Glomerular visceral epithelial cell (primary cell): Measurements from ENCODE around the gene PDE4B.

Source experiments
- DNase-seq: peaks from one replicate; pipeline ENCODE4 v3.0.0-alpha.2; 2016; ENCODE audit errors: extremely low spot score

The PDE4B gene

DNA sequence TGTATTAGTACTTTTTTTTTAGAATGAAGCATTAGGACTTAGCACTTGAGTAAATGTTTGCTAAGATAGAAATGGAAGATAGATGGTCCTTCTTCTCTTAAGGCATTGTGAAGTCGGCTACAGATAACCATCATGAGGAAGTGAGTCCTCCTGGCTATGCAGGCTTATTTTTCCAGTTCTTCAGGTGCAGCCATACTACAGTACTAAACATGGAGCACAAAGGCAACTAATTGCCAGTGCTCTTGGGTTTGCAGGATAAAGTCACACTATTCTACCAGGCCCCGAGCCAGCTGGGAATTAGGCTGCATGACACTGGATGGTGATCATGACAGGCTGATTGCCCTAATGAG lies 543.9 kb downstream of the PDE4B start:
- no peak for DNase-seq

DNA sequence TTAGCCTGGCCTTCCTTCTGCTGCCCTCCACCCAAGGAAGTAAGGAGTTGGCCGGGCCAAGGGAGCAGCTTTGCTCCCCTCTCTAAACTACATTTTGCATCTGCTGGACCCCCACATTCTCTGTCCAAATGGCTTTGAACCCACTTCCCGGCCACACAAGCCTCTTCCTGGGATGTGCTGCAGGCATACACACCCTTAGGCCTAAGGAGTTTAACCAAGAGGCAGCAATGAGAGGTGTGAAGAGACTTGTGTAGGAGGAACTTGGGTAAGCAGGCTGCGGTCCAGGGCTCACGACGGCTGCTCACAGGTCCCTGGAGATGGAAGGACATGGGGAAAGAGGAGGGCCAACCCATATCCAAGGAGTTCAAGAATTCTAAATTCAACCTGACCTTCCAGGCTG lies 544.6 kb downstream of the PDE4B start:
- DNase-seq: no peak

DNA sequence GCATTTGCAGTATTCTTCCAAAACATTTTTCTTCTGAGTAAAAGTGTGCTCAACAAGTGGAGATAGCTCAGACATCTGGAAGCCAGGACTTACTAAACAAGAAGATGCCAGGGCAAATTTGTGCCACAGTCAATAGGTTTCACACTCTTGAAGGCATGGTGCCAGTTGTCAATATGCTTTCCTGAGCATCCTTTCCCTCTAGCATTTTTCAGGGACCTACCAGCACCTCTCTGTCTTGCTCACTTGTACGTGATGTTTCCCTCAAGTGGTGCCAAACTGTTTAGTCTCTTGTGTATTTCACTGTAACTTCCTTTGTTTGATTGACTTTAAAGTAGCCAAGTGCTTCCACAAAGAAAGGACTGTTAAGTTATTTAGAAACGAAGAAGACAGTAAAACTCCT lies 547.2 kb downstream of the PDE4B start:
- DNase-seq: no peak

DNA sequence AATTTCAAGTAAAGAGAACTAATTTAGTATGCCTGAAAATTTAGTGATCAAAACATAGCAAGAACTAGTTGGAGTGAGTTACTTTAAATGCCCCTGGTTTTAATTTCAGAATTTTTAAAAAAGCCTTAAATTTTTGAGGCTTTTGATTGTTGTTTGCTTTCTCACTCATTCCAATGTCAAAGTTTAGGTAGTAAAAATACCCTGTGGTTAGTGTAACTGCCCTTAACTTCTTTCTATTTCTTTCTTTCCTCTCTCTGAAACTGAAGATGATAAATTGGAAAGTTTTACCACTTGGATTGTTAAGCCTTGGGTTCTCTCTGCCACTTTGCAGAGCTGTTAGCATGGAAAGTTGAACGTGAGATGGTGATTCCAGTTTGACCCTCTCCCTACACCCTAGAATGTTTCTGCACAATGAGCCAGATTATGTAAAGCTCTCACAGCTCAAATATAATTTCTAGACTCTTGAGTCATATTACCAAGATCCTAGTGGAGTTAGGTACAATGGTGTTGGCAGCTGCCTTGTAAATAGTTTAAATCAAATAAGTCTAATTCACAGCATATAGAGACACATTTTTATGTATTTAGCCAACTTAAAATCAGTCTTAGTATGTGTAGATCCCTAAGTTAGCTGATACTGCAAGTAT lies 548.9 kb downstream of the PDE4B start:
- DNase-seq: no peak

DNA sequence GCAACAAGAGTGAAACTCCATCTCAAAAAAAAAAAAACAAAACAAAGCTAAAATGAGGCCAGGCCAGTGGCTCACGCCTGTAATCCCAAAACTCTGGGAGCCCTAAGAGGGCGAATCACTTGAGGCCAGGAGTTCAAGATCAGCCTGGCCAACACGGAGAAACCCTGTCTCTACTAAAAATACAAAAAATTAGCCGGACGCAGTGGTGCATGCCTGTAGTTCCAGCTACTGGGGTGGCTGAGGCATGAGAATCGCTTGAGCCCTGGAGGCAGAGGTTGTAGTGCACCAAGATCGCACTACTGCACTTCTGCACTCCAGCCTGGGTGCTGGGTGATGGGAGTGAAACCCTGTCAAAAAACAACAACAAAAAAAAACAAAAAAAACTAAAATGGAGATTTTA lies 550.0 kb downstream of the PDE4B start:
- DNase-seq: no peak

DNA sequence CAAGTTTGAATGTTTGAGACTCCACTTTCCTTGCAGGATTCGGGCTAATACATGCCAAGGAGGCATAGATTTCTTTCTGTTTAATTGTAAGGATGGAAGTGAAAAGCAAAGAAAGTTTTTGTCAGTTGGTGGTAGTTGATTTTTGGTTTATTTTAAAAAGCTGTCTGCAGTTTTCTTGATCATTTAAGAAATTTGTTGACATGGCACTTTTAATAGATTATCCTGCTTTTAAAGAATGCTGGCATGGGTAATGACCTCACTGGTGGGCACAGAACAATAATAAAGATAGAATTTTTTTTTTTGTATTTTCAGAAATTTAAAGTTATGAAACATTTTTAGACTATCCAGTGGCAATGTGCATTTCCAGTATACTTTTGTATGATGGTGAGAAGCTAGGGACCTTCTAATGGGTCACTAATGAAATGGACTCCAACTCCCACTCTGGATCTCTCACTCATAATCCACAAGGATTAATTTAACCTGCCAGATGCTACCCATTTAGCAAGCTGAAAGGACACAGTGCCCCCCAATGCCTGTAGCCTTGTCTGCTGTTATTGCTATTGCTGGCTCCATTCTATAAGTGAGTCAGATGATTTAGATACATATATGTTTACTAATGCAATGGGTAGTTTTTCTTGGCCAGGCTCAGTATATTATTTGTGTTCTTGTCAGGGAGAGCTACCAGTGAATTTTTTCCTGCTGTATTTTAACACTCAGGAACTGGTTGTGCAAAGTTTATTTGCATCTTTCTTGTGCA lies 551.1 kb downstream of the PDE4B start:
- no peak for DNase-seq

DNA sequence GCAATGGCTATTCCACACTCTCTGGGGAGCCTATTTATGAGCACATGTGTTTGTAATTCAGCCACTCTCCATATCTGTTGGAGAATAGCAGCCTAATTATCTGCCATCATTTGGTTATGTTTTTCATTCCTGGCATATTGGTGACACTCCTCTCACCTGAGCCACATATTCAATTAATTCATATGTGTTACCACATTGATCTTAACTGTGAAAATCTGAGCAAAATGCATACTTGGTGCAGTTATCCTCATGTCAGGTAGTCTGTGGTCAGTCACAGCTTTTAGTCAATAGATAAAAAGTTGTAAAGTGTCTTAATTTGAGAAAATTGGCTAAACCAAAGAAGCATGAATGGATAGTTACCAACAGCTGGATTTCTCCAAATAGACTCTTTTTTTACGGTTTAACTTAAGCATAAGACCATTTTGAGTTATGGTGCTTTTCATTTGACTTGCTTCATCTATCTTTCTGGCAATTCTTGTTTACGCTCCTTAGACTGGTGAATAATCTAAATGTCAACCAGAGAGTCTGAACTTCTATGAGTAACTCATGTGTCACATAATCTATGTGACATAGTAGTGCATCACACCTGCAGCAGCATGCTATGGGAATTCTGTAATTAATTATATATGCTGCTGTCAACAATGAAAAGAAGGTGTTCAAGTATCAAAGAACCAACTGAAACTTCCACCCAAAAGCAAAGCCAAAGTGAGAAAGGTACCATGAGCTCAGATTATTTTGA lies 553.5 kb downstream of the PDE4B start:
- no peak for DNase-seq

DNA sequence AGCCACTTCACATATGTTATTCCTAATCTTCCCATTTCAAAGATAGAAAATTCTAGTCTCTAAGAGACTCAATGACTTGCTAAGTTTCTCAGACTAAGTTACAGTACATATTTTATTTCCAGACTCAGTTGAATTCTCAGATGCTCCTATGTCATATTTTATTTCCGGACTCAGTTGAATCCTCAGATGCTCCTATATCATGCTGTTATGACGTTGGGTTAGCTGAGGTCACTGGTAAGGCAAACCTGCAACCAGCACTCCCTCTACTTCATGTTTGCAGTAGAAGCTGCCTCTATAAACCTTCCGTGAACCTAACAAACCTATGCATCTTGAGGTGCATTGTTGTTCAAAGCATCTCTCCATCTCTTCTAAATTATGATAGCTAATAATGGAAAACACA lies 554.2 kb downstream of the PDE4B start:
- DNase-seq: no peak

DNA sequence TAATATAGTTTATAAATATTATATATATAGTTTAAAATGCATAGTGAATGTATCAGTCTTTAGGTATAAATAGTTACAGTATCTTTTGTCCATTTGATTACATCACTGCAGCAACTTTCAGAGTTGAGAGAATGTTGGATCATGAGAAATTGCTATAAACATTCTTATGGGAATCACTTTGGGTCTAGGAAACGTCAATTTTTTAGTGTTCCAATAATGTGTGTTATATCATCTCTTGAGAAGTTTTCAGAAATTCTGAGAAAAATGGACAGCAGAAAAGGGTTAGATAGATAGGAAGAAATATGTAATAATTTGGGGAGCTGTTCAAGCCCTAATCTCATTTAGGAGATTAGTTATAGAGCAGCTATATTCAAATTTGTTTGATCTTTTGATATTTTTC lies 556.1 kb downstream of the PDE4B start:
- DNase-seq: no peak

DNA sequence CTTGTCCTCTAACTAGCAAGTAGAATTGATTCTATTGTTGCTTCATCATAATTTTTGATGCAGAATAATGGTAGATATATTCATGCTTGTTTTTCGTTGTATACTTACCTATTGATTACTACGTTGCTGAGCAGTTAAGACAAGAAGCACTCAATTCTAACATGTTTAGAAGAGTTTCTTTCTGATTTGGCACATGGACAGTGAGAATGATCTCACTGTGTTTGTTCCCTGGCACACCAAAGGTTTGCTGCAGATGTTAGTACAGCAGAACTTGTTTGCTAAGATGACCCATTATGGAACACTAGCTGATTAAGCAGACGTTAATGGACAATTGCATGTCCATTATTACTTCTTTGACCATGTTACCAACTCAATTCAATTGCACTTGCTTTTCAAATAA lies 556.5 kb downstream of the PDE4B start:
- DNase-seq: no peak

DNA sequence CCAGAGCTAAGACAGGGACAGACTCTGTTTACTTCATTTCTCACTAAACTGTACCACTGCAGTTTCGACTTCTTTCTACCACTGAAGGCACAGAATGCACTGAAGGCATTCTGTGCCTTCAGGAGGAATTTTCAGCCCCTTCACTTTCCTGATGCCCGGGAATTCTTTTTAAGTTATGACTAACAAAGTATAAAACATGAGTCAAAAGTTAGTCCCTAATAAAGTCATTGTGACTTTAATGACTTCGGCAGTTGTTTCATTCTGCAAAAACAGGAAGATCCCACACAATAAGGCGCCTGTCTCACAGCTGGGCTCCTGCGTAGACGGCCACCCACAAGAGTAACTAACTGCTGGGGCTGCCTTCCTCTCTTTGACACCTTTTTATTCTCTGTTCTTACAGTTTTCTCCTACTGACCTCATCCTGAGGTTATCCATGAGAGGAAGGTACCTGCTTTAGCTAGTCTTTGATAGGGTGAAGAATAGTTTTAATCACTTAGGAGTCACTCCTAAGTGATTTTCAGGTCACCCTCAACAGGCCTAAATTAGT lies 557.4 kb downstream of the PDE4B start:
- no peak for DNase-seq

DNA sequence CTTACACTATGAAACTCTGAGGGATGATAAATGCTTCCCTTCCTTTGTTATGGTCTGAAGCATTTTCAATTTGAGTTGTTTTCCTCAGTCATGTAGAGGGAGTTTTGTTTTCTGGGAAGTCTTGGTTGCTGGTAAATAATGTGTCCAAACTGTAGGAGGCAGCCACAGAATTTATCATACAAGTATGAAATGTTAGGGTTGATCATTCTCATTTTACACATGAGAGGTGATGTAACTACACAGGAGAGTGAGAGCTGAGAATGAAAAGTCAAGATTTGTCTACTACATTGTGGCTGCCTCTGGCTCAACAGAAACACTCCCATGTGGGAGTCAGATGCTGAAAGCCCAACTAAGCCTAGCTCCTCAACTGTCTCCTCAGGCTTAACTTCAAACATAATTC lies 558.8 kb downstream of the PDE4B start:
- no peak for DNase-seq

DNA sequence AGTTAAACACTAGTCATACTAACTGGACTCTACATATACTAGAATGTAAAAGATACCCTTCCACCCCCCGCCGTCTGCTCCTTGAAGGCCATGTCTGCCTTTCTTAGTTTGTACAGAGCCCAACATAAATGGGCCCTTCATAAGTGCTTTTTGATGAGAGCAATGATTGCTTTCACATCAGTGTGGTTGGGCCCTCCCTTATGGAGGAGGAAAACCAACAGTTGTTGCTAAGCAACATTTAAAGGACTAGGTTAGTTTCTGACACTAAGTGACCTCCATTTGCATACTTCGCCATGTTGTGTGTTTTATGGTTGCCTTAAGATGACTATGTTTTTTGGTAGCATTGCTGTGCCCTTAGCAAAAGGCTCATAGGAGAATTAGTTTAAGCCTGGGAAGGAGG lies 559.2 kb downstream of the PDE4B start:
- no peak for DNase-seq

DNA sequence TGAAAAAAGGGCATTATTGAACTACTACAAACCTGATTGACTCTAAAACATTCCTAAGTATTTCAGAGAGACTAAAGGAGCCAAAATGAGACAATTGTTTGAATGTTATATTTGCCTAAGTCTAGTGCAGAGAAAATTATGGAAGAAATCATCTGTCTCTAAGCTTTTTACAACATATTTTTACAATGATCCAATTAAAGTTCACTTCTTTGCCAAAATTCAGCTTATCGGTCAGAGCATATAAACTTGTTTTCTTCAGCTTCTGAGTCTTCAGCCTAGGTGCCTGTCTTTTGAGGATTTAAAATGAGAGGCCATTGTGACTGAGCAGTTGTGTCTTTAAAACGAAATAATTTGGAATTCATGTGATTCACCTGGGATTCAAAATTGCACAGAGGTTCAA lies 560.1 kb downstream of the PDE4B start:
- DNase-seq: no peak

DNA sequence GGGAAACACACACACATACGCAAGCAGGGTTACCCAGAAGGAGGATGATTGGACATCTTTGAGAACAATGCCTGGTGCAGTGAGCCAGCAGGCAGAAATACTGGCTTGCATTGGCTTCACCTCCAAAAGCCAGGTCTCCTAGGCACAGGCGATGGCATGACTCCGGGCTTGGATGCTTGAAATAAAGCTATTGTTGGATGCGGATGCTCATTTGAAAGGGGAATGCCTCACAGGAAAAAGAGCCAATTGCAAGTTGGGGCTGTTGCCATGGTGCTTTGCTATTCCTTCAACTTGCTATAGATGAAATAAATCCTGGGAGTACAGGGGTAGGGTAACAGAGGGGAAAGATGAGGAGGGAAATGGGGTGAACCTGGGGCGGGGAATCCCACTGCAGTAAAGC lies 560.6 kb downstream of the PDE4B start:
- DNase-seq: no peak

DNA sequence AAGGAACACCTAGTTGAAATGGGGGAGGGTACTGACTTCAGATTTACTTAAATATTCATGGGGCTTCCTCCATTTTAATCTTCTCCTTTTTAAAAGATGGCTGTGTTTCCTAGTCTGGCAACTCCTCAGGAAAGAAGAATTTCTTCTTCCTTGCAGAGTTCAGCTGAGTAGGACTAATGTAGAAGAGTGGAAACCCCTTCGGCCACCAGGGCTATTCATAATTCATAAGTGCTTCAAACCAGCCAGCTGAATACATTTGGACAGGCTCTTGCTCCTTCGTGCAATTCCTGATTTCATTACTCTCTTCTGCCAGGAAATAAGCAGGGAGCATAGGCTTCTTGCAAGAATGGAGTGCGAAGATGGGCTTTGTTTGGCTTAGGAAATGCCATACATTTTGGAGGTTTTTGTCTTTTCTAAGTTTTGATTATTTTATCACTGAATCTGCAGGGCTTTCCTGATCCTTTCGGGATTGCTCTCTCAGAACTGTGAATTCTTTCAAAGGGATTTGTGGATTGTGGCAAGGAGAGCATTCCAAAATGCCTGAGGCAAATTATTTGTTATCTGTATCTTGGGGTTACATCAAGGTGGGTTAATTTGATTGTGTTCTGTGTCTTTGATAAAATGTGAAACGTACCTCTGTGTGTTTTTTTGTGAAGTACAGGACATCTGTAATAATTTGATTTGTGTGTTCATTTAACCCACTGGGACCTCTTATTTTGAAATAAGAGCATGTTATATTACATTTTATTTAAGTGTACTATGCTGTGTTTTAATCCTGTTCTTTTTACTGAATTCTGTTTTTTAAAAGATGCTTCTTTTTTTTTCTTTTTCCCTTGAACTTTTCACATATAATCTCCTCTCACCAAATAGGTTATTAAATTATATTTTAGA lies 561.9 kb downstream of the PDE4B start:
- DNase-seq: no peak

DNA sequence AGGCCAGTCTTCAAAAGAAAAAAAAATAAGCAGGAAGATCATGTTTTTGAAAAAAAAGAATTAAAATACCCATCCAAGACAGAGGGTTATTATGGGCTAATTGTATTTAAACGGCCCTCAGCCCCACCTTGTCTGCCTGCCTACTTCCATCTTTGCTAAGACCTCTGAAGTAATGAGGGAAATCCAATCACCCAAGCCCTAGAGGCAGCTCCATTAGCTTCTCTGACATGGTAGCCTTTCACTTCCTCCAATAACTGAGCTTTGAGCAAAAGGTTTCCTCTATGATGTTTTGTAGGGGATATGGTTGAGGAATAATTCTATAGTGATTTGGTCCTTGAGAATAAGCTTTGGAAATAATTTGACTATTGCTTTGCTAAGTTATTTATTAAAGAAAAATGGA lies 563.1 kb downstream of the PDE4B start:
- DNase-seq: no peak

DNA sequence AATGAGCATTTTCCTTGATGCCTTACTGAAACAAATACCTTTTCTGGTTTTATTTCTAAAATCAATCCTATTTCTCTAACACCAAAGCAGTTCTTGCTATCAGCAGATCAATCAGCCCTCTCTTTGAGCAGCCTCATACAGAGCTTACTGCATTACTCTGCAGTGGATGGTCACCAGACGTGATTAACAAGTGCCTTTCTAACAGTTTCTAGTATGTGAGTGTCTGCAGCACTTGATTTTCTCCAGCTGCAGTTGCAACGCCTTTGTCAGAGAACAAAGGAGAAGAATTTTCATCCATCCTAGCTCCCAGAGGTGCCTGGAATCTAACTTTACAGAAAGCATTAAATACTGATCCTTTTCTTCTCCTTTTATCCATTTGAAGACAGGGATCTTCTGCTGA lies 563.9 kb downstream of the PDE4B start:
- DNase-seq: no peak

DNA sequence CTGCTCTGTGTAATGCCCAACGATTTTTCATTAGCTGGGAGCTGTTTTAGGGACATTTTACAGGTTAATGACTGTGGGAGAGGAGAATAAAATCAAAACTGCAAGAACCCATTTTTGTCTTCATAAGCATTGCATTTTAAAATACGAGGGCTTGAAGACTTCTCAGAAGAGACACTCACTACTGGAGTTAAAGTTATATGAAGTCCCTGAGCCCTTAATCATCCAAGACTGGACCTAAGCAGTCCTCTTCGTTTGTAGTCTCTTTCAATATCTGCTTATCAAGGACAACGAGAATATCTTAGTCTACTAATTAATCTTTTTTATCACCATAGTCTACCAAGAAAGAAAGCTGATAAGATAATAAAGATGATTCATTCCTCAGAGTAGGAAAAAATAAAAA lies 564.3 kb downstream of the PDE4B start:
- DNase-seq: no peak

DNA sequence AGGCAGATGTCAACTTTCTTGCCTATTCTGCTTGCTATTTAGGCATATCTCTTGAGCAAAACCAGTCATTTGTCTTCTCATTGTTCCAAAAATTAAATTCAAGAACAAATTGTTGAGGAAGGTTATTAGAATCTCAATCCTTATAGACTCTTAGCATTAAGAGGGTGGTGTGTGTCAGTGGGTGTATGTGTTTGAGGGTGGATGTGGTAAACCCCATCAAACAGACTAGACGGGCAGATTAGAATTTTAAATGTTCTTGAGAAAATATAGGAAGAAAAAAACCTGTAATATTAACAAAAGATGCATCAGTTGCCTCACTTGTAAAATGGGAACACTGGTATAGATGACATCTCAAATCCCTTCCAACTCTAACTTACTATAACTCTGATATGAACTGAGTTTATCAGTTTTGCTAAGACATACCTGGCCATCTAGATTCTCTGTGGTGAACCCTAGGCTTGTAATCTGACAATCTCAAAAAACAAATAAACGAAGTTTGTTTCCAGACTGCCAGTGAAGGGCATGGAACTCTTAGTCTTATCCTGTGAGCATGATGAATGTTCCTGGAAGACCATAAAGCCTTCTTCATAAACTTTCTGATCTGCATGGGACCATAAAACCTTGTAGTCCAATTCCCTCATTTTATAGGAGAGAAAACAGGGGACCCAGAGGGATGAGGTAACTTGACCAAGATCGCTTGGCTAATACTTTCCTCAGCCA lies 564.9 kb downstream of the PDE4B start:
- DNase-seq: no peak

DNA sequence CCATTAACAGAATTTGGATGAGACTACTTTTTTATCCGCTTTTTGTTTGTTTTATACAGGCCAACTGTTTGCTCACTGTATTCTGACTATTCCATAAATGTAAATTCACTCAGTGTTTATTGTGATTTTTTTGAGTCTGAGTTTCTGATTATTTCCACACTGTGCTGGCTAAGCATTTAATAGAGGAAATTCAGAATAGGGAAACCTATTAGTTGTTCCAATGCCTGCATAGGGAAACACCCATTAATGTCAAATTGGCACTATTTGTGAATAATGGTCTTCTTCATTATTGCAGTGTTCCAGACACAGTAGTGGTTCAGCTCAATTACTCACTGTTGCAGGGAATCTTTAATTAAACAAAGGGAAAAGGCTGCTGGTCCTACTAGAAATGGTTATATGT lies 566.6 kb downstream of the PDE4B start:
- DNase-seq: no peak
